HPDE6-E6E7 (cell line): ENCODE data around the gene CPSF7.
"Not testable (repeated sequence)": the region's sequence is repeated elsewhere in the genome, so short reads cannot be mapped to it uniquely, and the experiment has no call there.

Experiments
- DNase-seq: peaks from one replicate; pipeline ENCODE4 v3.0.0; 2011; ENCODE audit warnings: missing footprints; ENCODE audit errors: extremely low spot score

The CPSF7 gene

GRCh38 chr11:61429691-61430582, at the start of gene CPSF7, which contains the start of gene SDHAF2:
Gene CPSF7 (minus strand): TSS chr11:61429975. CDS start chr11:61429235, 740 bp downstream.
Gene SDHAF2 (plus strand): TSS chr11:61430124. CDS start chr11:61430147, 23 bp downstream.
- DNase-seq = peak; percentile 97

GRCh38 chr11:61477727-61478148, 48.0 kb upstream of the CPSF7 start:
- DNase-seq = no peak

GRCh38 chr11:61477126-61477525, 47.4 kb upstream of the CPSF7 start:
- DNase-seq = no peak

GRCh38 chr11:61476371-61476770, 46.6 kb upstream of the CPSF7 start:
- no peak for DNase-seq

GRCh38 chr11:61475433-61475832, 45.7 kb upstream of the CPSF7 start:
- no peak for DNase-seq

GRCh38 chr11:61474013-61474643, 44.4 kb upstream of the CPSF7 start:
- no peak for DNase-seq

- DNase-seq = no peak
Measured at GRCh38 chr11:61473370-61474012, 43.7 kb upstream of the CPSF7 start.

- DNase-seq = no peak
Measured at GRCh38 chr11:61472868-61473267, 43.1 kb upstream of the CPSF7 start.

- no peak for DNase-seq
Measured at GRCh38 chr11:61472282-61472681, 42.5 kb upstream of the CPSF7 start.

- DNase-seq = no peak
Measured at GRCh38 chr11:61468002-61468401, 38.2 kb upstream of the CPSF7 start.

GRCh38 chr11:61467602-61468001, 37.8 kb upstream of the CPSF7 start:
- DNase-seq = not testable (repeated sequence)

GRCh38 chr11:61460986-61461385, 31.2 kb upstream of the CPSF7 start:
- DNase-seq = no peak

- no peak for DNase-seq
Measured at GRCh38 chr11:61460474-61460881, 30.7 kb upstream of the CPSF7 start.

GRCh38 chr11:61454520-61454919, 24.7 kb upstream of the CPSF7 start:
- DNase-seq = no peak

- no peak for DNase-seq
Measured at GRCh38 chr11:61453695-61454094, 23.9 kb upstream of the CPSF7 start.

- DNase-seq = no peak
Measured at GRCh38 chr11:61452825-61453224, 23.1 kb upstream of the CPSF7 start.

- no peak for DNase-seq
Measured at GRCh38 chr11:61448552-61448927, 18.8 kb upstream of the CPSF7 start.

- DNase-seq = no peak
Measured at GRCh38 chr11:61447601-61448551, 18.1 kb upstream of the CPSF7 start.

- peak; percentile 90 for DNase-seq
Measured at GRCh38 chr11:61446211-61446651, 16.5 kb upstream of the CPSF7 start.

- no peak for DNase-seq
Measured at GRCh38 chr11:61445516-61445915, 15.7 kb upstream of the CPSF7 start.

GRCh38 chr11:61442616-61443015, 12.8 kb upstream of the CPSF7 start:
- DNase-seq = no peak
